Mesothelial cell of epicardium (in vitro differentiated cells): ENCODE measurements around the gene FSCN2. TPM values are rescaled to one million over a fixed set of nuclear protein-coding genes. Genes with fewer than 3 reads are reported as not detected.

ENCODE experiments used
- DNase-seq, 2 experiments: peaks; one replicate each; pipeline ENCODE4 v3.0.0; 2021; ENCODE audit warnings: low spot score in 2 of 2; ENCODE audit not compliant: unreplicated experiment in 2 of 2
- H3K27ac Mint-ChIP-seq: 2 replicates; pipeline ENCODE4 v1.8.0; 2021; ENCODE audit warnings: mixed read lengths
- H3K27me3 Mint-ChIP-seq: 2 replicates; pipeline ENCODE4 v1.8.0; 2021; ENCODE audit warnings: low read depth, mixed read lengths
- H3K36me3 Mint-ChIP-seq: 2 replicates; pipeline ENCODE4 v1.8.0; 2021; ENCODE audit warnings: mixed read lengths
- H3K4me1 Mint-ChIP-seq: 2 replicates; pipeline ENCODE4 v1.8.0; 2021; ENCODE audit warnings: mixed read lengths
- H3K4me3 Mint-ChIP-seq: 2 replicates; pipeline ENCODE4 v1.8.0; 2021; ENCODE audit warnings: mild to moderate bottlenecking, moderate library complexity, mixed read lengths
- H3K9me3 Mint-ChIP-seq: 2 replicates; pipeline ENCODE4 v1.8.0; 2021; ENCODE audit warnings: mixed read lengths
- total RNA-seq: library from RNA; stranded (reverse); gene quantifications from 3 replicates; pipeline ENCODE4 v1.2.1, GENCODE V29; 2021
- TF ChIP-seq, protein P1 (sequence below): fragments of 200-600 bp; sonication (generic); IDR thresholded peaks from one replicate; pipeline ENCODE4 v1.5.0; 2021; ENCODE audit warnings: antibody characterized with exemption; ENCODE audit not compliant: unreplicated experiment

Gene FSCN2
- total RNA-seq, 1 donor from 2014 or later: 17.3 TPM

DNA sequence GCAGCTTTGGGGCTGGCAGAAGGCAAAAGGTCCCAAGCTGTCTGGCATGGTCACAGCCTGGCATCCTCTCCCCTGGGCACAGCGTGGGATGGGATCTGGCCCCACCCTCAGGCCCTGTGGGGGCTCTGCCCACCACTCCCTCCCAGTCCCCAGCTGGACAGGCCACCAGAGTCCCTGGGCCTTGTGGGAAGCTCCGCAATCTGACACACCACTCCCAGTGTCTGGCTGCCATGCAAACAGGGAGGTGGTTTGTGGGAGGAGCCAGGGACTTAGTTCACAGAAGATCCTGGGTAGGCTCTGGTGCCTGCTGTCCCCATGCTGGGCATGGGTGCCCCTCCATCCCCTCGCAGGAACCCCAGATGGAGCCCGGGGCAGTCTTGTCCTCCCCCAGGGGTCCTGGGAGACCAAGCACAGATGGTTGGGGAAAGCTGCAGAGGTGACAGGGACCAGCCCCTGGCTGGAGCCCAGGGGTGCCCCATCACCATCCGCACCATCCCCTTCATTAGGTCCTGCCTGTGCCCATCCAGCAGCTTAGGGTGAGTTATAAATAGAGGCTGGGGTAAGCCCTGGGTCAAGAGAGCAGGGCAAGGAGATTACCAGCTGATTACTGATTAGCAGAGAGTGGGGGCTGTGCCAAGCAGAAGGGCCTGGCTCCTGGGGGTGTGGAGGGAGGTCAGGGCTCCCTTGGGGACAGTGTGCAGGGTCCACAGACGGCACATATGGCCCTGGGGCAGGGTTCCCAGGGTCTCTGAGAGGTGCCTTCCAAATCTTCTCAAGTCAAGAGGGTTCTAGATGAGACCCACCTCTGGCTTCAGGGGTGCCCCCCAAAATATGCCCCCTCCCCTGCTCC is 6.2 kb downstream of the FSCN2 start:
- TF ChIP-seq, protein P1, sequence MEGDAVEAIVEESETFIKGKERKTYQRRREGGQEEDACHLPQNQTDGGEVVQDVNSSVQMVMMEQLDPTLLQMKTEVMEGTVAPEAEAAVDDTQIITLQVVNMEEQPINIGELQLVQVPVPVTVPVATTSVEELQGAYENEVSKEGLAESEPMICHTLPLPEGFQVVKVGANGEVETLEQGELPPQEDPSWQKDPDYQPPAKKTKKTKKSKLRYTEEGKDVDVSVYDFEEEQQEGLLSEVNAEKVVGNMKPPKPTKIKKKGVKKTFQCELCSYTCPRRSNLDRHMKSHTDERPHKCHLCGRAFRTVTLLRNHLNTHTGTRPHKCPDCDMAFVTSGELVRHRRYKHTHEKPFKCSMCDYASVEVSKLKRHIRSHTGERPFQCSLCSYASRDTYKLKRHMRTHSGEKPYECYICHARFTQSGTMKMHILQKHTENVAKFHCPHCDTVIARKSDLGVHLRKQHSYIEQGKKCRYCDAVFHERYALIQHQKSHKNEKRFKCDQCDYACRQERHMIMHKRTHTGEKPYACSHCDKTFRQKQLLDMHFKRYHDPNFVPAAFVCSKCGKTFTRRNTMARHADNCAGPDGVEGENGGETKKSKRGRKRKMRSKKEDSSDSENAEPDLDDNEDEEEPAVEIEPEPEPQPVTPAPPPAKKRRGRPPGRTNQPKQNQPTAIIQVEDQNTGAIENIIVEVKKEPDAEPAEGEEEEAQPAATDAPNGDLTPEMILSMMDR: no peak
- peaks cover 3% of the 10 kb centered on the region for H3K36me3 Mint-ChIP-seq
- H3K4me3 Mint-ChIP-seq: no peak overlapping the region
- H3K9me3 Mint-ChIP-seq: no peaks in the 10 kb centered on the region
- no peaks in the 10 kb centered on the region for H3K4me1 Mint-ChIP-seq
- H3K27ac Mint-ChIP-seq: no peak overlapping the region
- no peak for DNase-seq
- H3K27me3 Mint-ChIP-seq: peaks cover 31% of the 10 kb centered on the region

DNA sequence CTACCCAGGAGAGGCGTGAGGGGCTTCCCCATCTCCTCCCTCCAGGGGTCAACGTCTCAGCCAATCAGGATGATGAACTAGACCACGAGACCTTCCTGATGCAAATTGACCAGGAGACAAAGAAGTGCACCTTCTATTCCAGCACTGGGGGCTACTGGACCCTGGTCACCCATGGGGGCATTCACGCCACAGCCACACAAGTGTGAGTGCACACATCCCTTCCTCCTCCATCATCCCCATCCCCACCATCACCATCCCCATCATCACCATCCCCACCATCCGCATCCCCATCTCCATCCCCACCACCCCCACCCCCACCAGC is 6.8 kb downstream of the FSCN2 start:
- Mint-ChIP-seq H3K4me3 (no peak overlapping the region), H3K9me3 (no peaks in the 10 kb centered on the region), H3K4me1 (no peaks in the 10 kb centered on the region), H3K36me3 (peaks cover 3% of the 10 kb centered on the region), H3K27me3 (peaks cover 31% of the 10 kb centered on the region), H3K27ac (no peak overlapping the region)
- DNase-seq: no peak
- TF ChIP-seq, protein P1: no peak

DNA sequence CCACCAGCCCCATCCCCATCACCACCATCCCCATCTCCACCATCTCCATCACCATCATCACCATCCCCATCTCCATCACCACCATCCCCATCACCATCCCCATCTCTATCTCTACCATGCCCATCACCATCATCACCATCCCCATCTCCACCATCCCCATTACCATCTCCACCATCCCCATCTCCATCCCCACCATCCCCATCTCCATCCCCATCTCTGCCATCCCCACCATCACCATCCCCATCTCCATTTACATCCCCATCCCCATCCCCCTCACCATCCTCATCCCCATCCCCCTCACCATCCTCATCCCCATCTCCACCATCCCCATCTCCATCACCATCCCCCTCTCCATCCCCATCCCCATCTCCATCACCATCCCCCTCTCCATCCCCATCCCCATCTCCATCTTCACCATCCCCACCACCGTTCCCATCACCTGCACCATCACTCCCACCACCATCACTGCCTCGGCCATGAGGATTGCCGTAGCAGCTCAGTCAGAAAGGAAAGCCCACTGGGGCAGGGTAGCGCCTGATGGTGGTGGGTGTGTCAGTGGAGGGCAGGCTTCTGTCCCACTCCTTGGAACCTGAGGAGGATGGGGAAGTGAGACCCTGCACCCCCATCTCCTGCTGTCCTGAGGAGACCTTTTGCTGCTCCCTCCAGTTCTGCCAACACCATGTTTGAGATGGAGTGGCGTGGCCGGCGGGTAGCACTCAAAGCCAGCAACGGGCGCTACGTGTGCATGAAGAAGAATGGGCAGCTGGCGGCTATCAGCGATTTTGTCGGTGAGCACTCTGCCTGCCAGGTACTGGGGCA is 7.5 kb downstream of the FSCN2 start:
- H3K9me3 Mint-ChIP-seq: no peaks in the 10 kb centered on the region
- TF ChIP-seq, protein P1: no peak
- peaks cover 3% of the 10 kb centered on the region for H3K36me3 Mint-ChIP-seq
- no peaks in the 10 kb centered on the region for H3K4me1 Mint-ChIP-seq
- peaks cover 31% of the 10 kb centered on the region for H3K27me3 Mint-ChIP-seq
- no peak overlapping the region for H3K27ac Mint-ChIP-seq
- no peak for DNase-seq
- H3K4me3 Mint-ChIP-seq: no peak overlapping the region

DNA sequence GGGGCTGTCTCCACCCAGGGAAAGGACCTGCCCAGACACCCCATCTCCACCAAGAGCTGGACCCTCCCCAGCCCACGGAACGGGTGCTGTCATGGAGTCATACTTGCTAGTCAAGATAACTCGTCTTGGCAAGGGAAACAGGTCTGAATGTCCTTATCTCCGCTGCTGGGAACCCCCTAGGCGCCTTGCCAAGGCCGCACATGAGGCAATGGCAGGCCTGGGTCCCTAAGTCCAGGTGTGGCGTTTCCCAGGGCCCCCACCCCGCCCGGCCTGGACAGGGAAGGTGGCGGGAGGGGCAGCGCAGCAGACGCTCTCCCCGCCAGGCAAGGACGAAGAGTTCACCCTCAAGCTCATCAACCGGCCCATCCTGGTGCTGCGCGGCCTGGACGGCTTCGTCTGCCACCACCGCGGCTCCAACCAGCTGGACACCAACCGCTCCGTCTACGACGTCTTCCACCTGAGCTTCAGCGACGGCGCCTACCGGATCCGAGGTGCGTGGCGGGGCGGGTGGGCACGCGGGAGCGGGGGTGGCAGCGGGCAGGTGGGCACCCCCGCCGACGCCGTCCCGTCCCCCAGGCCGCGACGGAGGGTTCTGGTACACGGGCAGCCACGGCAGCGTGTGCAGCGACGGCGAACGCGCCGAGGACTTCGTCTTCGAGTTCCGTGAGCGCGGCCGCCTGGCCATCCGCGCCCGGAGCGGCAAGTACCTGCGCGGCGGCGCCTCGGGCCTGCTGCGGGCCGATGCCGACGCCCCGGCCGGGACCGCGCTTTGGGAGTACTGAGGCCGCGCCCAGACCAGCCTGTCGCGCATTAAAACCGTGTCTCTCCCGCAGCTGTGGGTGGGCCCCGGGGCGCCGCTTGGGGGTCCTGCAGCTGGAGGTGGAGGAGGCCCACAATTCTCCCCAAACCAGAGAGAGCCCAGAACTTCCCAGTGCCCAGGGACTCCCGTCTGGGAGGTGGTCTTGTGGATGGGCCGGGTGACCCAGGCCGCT is 8.4 kb downstream of the FSCN2 start:
- Mint-ChIP-seq H3K27me3 (peaks cover 31% of the 10 kb centered on the region), H3K36me3 (peaks cover 3% of the 10 kb centered on the region), H3K4me1 (no peaks in the 10 kb centered on the region), H3K27ac (no peak overlapping the region), H3K4me3 (no peak overlapping the region), H3K9me3 (no peaks in the 10 kb centered on the region)
- no peak for DNase-seq
- TF ChIP-seq, protein P1: no peak

DNA sequence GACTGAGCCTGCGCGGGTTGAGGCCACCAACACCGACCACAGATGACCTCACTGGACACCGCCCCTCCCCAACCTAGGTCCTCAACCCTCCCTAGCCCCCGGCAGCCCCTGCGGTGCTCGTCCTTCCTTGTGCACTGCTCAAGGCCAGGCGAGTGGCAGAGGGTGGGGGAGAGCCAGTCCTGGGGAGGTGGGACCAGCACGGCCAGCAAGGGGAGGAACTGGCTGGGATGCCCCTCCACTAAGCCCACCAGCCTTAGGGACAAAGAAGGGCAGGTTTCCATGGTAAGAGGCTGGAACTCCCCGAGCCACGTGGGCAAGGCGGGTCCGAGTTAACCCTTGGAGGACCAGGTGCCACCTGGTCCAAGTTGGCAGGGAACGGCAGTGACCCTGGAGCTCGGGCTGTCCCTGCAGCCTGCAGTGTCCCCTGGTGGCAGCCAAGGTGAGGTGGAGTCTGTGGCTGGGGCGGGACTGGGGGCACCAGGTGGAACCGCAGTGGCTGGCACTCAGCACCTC is 9.2 kb downstream of the FSCN2 start:
- H3K27me3 Mint-ChIP-seq: peaks cover 31% of the 10 kb centered on the region
- H3K4me1 Mint-ChIP-seq: no peaks in the 10 kb centered on the region
- H3K4me3 Mint-ChIP-seq: no peak overlapping the region
- DNase-seq: no peak
- TF ChIP-seq, protein P1: peak; percentile 47
- no peak overlapping the region for H3K27ac Mint-ChIP-seq
- no peaks in the 10 kb centered on the region for H3K9me3 Mint-ChIP-seq
- peaks cover 5% of the 10 kb centered on the region for H3K36me3 Mint-ChIP-seq
